ENCODE results near the gene NCAPD2. TPM values are rescaled to one million over a fixed set of nuclear protein-coding genes. Genes with fewer than 3 reads are reported as not detected.

NCAPD2 gene
- total RNA-seq, 1 experiment from 2014 or later, result 266 TPM

GRCh38 chr12:6458281-6459003 lies 35.5 kb upstream of the NCAPD2 start:
- intact Hi-C loops (cut with micrococcal nuclease; ENCODE audit: unreplicated experiment), result no loop called here
- CTCF ChIA-PET, result interaction anchor here (0.7 kb wide), 1 partner anchor 1012 kb away, joined by 4 read pairs; no protein-coding TSS in a partner anchor
- TF ChIP-seq EZH2 (IDR thresholded peaks at IDR 0.05; ENCODE audit: low read depth) (no peak), CTCF (conservative IDR thresholded peaks at IDR 0.05) (no peak)

GRCh38 chr12:6459004-6459337 lies 34.9 kb upstream of the NCAPD2 start:
- no peaks in the 10 kb centered on the region for H3K27me3 ChIP-seq (ENCODE audit: insufficient read depth, low read depth)
- H4K20me1 ChIP-seq (ENCODE audit: insufficient read depth), result no peaks in the 10 kb centered on the region
- no peak overlapping the region for H3K4me2 ChIP-seq
- intact Hi-C loops (cut with micrococcal nuclease; ENCODE audit: unreplicated experiment), result no loop called here
- POLR2A ChIA-PET (ENCODE audit: unreplicated experiment), result no interaction called here
- H2AFZ ChIP-seq, result no peak overlapping the region
- H3K9me2 ChIP-seq (ENCODE audit: insufficient read depth), result no peaks in the 10 kb centered on the region
- no peaks in the 10 kb centered on the region for H3F3A ChIP-seq (ENCODE audit: insufficient read depth, low read depth)
- H3K4me3 ChIP-seq, result no peak overlapping the region
- no peaks in the 10 kb centered on the region for H3K4me1 ChIP-seq (replicated peaks; ENCODE audit: insufficient read depth)
- H3K27ac ChIP-seq, result no peak overlapping the region
- no TSS peak for BruUV-seq (replicated peaks)
- no peaks in the 10 kb centered on the region for H3K36me3 ChIP-seq (ENCODE audit: low read depth)
- H3K79me2 ChIP-seq (ENCODE audit: low read depth), result no peaks in the 10 kb centered on the region
- H3K9me3 ChIP-seq (ENCODE audit: insufficient read depth, low read depth), result no peaks in the 10 kb centered on the region
- TF ChIP-seq EZH2 (IDR thresholded peaks at IDR 0.05; ENCODE audit: low read depth), result no peak
- no peak for TF ChIP-seq CTCF (conservative IDR thresholded peaks at IDR 0.05)
- DNase-seq, result no peak
- CTCF ChIA-PET, result no interaction called here

More at GRCh38 chr12:6458281-6459003, 35.5 kb upstream of the NCAPD2 start:
- Histone ChIP-seq H3F3A (ENCODE audit: insufficient read depth, low read depth) (no peaks in the 10 kb centered on the region; the same call in 1 of the 2 replicates), H2AFZ (no peak overlapping the region), H3K4me3 (no peak overlapping the region), H3K36me3 (ENCODE audit: low read depth) (no peaks in the 10 kb centered on the region), H3K4me2 (no peak overlapping the region), H3K9me3 (ENCODE audit: insufficient read depth, low read depth) (no peaks in the 10 kb centered on the region), H3K27me3 (ENCODE audit: insufficient read depth, low read depth) (no peaks in the 10 kb centered on the region), H3K9me2 (ENCODE audit: insufficient read depth) (no peaks in the 10 kb centered on the region), H3K4me1 (replicated peaks; ENCODE audit: insufficient read depth) (no peaks in the 10 kb centered on the region), H3K79me2 (ENCODE audit: low read depth) (no peaks in the 10 kb centered on the region), H3K27ac (no peak overlapping the region), H4K20me1 (ENCODE audit: insufficient read depth) (no peaks in the 10 kb centered on the region)
- DNase-seq, result no peak
- no TSS peak for BruUV-seq (replicated peaks)
- POLR2A ChIA-PET (ENCODE audit: unreplicated experiment), result interaction anchor here (0.6 kb wide), 1 partner anchor 12 kb away, joined by 3 read pairs; no protein-coding TSS in a partner anchor

- BruUV-seq (replicated peaks), result no TSS peak
- Histone ChIP-seq H3K4me3 (no peak overlapping the region), H3K27me3 (ENCODE audit: insufficient read depth, low read depth) (no peaks in the 10 kb centered on the region), H2AFZ (no peak overlapping the region), H3F3A (ENCODE audit: insufficient read depth, low read depth) (no peaks in the 10 kb centered on the region; the same call in 1 of the 2 replicates), H3K79me2 (ENCODE audit: low read depth) (no peaks in the 10 kb centered on the region), H3K9me3 (ENCODE audit: insufficient read depth, low read depth) (no peaks in the 10 kb centered on the region), H3K27ac (no peak overlapping the region), H3K9me2 (ENCODE audit: insufficient read depth) (no peaks in the 10 kb centered on the region), H3K4me2 (no peak overlapping the region), H3K36me3 (ENCODE audit: low read depth) (no peaks in the 10 kb centered on the region), H3K4me1 (replicated peaks; ENCODE audit: insufficient read depth) (no peaks in the 10 kb centered on the region), H4K20me1 (ENCODE audit: insufficient read depth) (no peaks in the 10 kb centered on the region)
- intact Hi-C loops (cut with micrococcal nuclease; ENCODE audit: unreplicated experiment), result no loop called here
- POLR2A ChIA-PET (ENCODE audit: unreplicated experiment), result interaction anchor here (0.5 to 0.7 kb wide), 4 partner anchors 9 to 115 kb away, joined by 3 to 11 read pairs (median 4); partner anchors contain the start of gene VAMP1
- TF ChIP-seq EZH2 (IDR thresholded peaks at IDR 0.05; ENCODE audit: low read depth) (no peak), CTCF (conservative IDR thresholded peaks at IDR 0.05) (no peak)
- CTCF ChIA-PET, result no interaction called here
- no peak for DNase-seq
Observed at GRCh38 chr12:6460751-6461371, 33.0 kb upstream of the NCAPD2 start.
